ENCODE results near the gene RMC1. TPM values are rescaled to one million over a fixed set of nuclear protein-coding genes. Genes with fewer than 3 reads are reported as not detected.
"Not testable (repeated sequence)": the region's sequence is repeated elsewhere in the genome, so short reads cannot be mapped to it uniquely, and the experiment has no call there.

The RMC1 gene
- total RNA-seq, 1 experiment from 2014 or later: 18.8 TPM

GRCh38 chr18:23572012-23572411 is 68.7 kb downstream of the RMC1 start:
- Histone ChIP-seq H3K27me3 (no peaks in the 10 kb centered on the region), H3K4me1 (peaks cover 5% of the 10 kb centered on the region), H3K27ac (no peak overlapping the region), H3K4me3 (no peak overlapping the region), H3K36me3 (no peaks in the 10 kb centered on the region), H3K9me3 (replicated peaks) (no peaks in the 10 kb centered on the region)
- no peak for DNase-seq

GRCh38 chr18:23572570-23572969 is 69.3 kb downstream of the RMC1 start:
- no peaks in the 10 kb centered on the region for H3K9me3 ChIP-seq (replicated peaks)
- no peaks in the 10 kb centered on the region for H3K27me3 ChIP-seq
- no peaks in the 10 kb centered on the region for H3K36me3 ChIP-seq
- H3K4me1 ChIP-seq: peaks cover 5% of the 10 kb centered on the region
- H3K27ac ChIP-seq: no peak overlapping the region
- no peak overlapping the region for H3K4me3 ChIP-seq
- no peak for DNase-seq

DNA sequence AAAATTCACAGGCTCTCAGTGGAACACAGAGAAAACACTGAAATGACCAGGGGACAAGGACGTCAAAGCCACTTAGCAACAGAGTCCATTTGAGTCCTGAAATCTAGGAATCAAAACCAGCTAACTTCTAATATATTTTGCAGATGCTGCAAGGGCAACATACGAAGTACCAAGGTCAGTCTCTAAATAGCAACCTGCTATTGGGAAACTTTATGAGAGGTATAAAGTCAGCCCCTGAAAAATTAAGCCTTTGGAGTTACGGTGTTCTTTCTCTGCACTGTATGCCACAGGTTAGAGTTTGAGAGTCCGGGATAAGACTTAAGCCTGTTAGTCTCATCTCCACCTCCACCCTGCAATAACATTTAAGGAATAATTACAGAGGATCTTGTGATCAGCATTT is 69.7 kb downstream of the RMC1 start:
- H3K9me3 ChIP-seq (replicated peaks): no peaks in the 10 kb centered on the region
- no peaks in the 10 kb centered on the region for H3K27me3 ChIP-seq
- H3K27ac ChIP-seq: no peak overlapping the region
- peaks cover 5% of the 10 kb centered on the region for H3K4me1 ChIP-seq
- H3K36me3 ChIP-seq: no peaks in the 10 kb centered on the region
- no peak for DNase-seq
- H3K4me3 ChIP-seq: no peak overlapping the region

GRCh38 chr18:23573626-23574431 is 70.5 kb downstream of the RMC1 start:
- Histone ChIP-seq H3K4me3 (no peak overlapping the region), H3K36me3 (no peaks in the 10 kb centered on the region), H3K9me3 (replicated peaks) (no peaks in the 10 kb centered on the region), H3K27ac (no peak overlapping the region; the same call in 1 of the 2 replicates), H3K4me1 (peaks cover 8% of the 10 kb centered on the region), H3K27me3 (no peaks in the 10 kb centered on the region)
- DNase-seq: no peak

DNA sequence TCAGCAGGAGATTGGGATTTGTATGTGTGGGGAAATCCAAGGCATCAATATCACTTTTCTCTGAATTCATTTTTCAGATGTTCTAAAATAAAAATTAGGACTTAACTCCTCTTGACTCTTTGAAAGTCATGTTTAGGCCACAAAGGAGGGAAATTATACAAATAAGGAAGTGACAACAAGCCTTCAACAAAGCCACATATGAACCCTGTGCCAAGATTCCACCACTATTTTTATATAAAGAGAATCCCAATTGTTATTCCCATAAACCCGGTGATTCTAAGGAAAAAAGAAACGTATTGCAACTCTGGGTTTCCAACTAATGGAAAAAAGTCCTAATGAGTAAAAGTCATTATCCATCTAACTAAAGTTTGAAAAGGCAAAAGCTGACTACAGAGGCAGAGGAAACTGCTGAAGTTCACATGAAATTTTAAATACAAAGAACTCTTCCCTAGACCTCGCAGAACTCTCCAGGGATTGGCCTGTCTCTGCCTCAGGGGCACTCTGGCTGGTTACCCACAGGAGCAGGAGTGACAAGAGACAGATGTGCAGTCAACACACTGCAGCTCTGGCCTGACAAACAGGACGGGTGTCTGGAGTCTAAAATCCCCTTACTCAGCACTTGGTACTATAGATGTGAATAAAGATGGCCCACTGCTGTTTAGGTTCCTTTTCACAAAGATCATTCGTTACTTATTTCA is 71.4 kb downstream of the RMC1 start:
- peaks cover 12% of the 10 kb centered on the region for H3K4me1 ChIP-seq
- peak overlapping the region; percentile 47 for H3K27ac ChIP-seq
- H3K9me3 ChIP-seq (replicated peaks): no peaks in the 10 kb centered on the region
- no peaks in the 10 kb centered on the region for H3K36me3 ChIP-seq
- peak; percentile 79 to 83 for DNase-seq
- no peak overlapping the region for H3K4me3 ChIP-seq
- no peaks in the 10 kb centered on the region for H3K27me3 ChIP-seq

DNA sequence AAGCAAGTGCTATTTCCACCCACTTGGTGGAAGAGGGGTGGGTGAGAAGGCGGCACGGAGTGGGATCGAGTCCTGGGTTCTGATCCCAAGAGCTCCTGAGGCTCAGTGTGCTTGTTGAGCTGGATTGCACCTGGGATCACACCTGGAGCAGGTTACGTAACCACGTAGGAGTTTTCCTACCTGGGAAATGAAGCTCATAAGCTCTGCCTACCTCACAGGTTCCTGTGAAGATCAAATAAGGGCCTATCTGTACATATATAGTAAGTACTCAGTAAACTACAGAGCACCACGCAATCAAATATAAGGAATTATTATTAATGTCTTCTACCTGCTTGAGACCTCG is 72.0 kb downstream of the RMC1 start:
- peak overlapping the region; percentile 47 for H3K27ac ChIP-seq
- no peak overlapping the region for H3K4me3 ChIP-seq
- no peak for DNase-seq
- H3K4me1 ChIP-seq: peaks cover 12% of the 10 kb centered on the region
- H3K27me3 ChIP-seq: no peaks in the 10 kb centered on the region
- H3K36me3 ChIP-seq: no peaks in the 10 kb centered on the region
- H3K9me3 ChIP-seq (replicated peaks): no peaks in the 10 kb centered on the region

GRCh38 chr18:23577521-23577920 is 74.2 kb downstream of the RMC1 start:
- DNase-seq; H3K27ac ChIP-seq; H3K36me3 ChIP-seq; H3K9me3 ChIP-seq (replicated peaks); H3K27me3 ChIP-seq; H3K4me3 ChIP-seq: not testable (repeated sequence)
- H3K4me1 ChIP-seq: peaks cover 12% of the 10 kb centered on the region

DNA sequence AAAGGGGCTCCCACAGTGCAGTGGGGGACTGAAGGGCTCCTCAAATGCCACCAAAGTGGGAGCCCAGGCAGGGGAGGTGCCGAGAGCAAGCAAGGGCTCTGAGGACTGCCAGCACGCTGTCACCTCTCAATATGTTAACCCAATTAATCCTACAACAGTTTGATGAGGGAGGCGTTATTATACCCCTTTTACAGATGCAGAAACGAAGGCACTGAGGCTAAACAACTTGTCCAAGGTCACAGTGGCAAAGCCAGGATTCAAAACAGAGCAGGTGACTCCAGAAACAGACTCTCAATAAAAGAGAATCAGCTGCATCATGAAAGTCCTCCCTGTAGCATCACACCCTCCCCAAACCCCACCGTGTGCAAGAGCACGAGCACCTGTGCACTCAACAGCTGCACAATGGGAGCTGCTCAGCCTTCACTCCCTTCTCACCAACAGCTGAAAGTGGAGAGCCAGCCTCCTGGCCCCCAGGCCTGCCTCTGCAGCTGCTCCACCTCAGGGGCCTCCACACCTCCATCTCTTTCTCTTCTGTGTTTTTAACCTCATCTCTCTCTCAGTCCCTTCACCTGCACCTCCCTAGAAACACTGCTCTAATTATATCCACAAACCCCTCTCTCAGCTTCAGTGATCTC is 74.9 kb downstream of the RMC1 start:
- peak; percentile 61 to 73 for DNase-seq
- peak overlapping the region; percentile 27 for H3K27ac ChIP-seq

GRCh38 chr18:23578891-23579653 is 75.8 kb downstream of the RMC1 start:
- no peaks in the 10 kb centered on the region for H3K27me3 ChIP-seq
- H3K27ac ChIP-seq: peak overlapping the region; percentile 27
- H3K9me3 ChIP-seq (replicated peaks): no peaks in the 10 kb centered on the region
- H3K4me1 ChIP-seq: peaks cover 12% of the 10 kb centered on the region
- H3K4me3 ChIP-seq: no peak overlapping the region
- no peaks in the 10 kb centered on the region for H3K36me3 ChIP-seq
- no peak for DNase-seq

More for the DNA sequence above, 74.9 kb downstream of the RMC1 start:
- Histone ChIP-seq H3K27me3 (no peaks in the 10 kb centered on the region), H3K36me3 (no peaks in the 10 kb centered on the region), H3K9me3 (replicated peaks) (no peaks in the 10 kb centered on the region), H3K4me1 (peaks cover 12% of the 10 kb centered on the region), H3K4me3 (no peak overlapping the region)

- H3K4me1 ChIP-seq: peaks cover 7% of the 10 kb centered on the region
- H3K9me3 ChIP-seq (replicated peaks): no peaks in the 10 kb centered on the region
- H3K27ac ChIP-seq: no peak overlapping the region
- H3K27me3 ChIP-seq: no peaks in the 10 kb centered on the region
- no peaks in the 10 kb centered on the region for H3K36me3 ChIP-seq
- no peak for DNase-seq
- H3K4me3 ChIP-seq: no peak overlapping the region
Measured at GRCh38 chr18:23580677-23581367, 77.5 kb downstream of the RMC1 start.

Other genes with a start within 250 kb of the RMC1 start
- gene RIOK3, start 50.2 kb upstream of the RMC1 start, total RNA-seq (2014; rRNA removed; shearing (Covaris generic)): 18.1 and 20.5 TPM in 2 replicates
- 21.3 and 22.4 TPM in 2 replicates for gene NPC1, start 83.0 kb downstream of the RMC1 start, total RNA-seq (2014; rRNA removed; shearing (Covaris generic))
- gene ANKRD29, start 159.4 kb downstream of the RMC1 start, total RNA-seq (2014; rRNA removed; shearing (Covaris generic)): 3.9 TPM in 2 replicates
- gene LAMA3, start 185.9 kb downstream of the RMC1 start, total RNA-seq (2014; rRNA removed; shearing (Covaris generic)): 0.04 and 0.08 TPM in 2 replicates